A673 (cell line): Measurements from ENCODE around the gene INPP5A. TPM values are rescaled to one million over a fixed set of nuclear protein-coding genes. Genes with fewer than 3 reads are reported as not detected.

Source experiments
- BruUV-seq: library from RNA; stranded (reverse); fragments of 400-500 nt; replicated peaks from 2 replicates; lab custom pipeline; 2021; lab: Mats Ljungman, UMichigan
- CTCF ChIA-PET: fragments of 300-600 bp; sonication (Branson Sonifier 250); formaldehyde crosslinking; loops from one replicate; lab custom pipeline; 2022; ENCODE audit warnings: antibody characterized with exemption; lab: Charles Lee
- POLR2A ChIA-PET: fragments of 300-600 bp; sonication (Branson Sonifier 250); formaldehyde crosslinking; loops from one replicate; lab custom pipeline; 2022; ENCODE audit warnings: antibody characterized with exemption; ENCODE audit not compliant: low non-redundant PET; lab: Charles Lee
- DNase-seq: peaks from one replicate; pipeline ENCODE4 v3.0.0-alpha.2; 2015; ENCODE audit warnings: low spot score
- H3K27ac ChIP-seq: fragments of 200-600 bp; sonication (generic); 2 replicates; pipeline ENCODE4 v1.5.1; 2016; ENCODE audit warnings: mixed run types, low read depth, mild to moderate bottlenecking, mixed read lengths, antibody characterized with exemption, low read length; ENCODE audit not compliant: poor library complexity, severe bottlenecking
- H3K27me3 ChIP-seq: fragments of 200-600 bp; sonication (generic); replicated peaks from 2 replicates; pipeline ENCODE4 v1.6.1; 2017; ENCODE audit warnings: mixed run types, low read depth, mild to moderate bottlenecking, mixed read lengths, antibody characterized with exemption, low read length; ENCODE audit not compliant: insufficient read depth, poor library complexity
- H3K36me3 ChIP-seq: fragments of 200-600 bp; sonication (generic); 2 replicates; pipeline ENCODE4 v1.6.1; 2016; ENCODE audit warnings: mixed run types, mild to moderate bottlenecking, mixed read lengths, antibody characterized with exemption, low read length; ENCODE audit not compliant: insufficient read depth, poor library complexity, severe bottlenecking
- H3K4me1 ChIP-seq: fragments of 200-600 bp; sonication (generic); 2 replicates; pipeline ENCODE4 v1.6.1; 2017; ENCODE audit warnings: mixed run types, mild to moderate bottlenecking, mixed read lengths, antibody characterized with exemption, low read length; ENCODE audit not compliant: insufficient read depth, poor library complexity, severe bottlenecking
- H3K4me3 ChIP-seq: fragments of 200-600 bp; sonication (generic); 2 replicates; pipeline ENCODE4 v1.5.1; 2016; ENCODE audit warnings: low read depth, mixed run types, mild to moderate bottlenecking, mixed read lengths, low read length; ENCODE audit not compliant: poor library complexity, severe bottlenecking
- H3K9me3 ChIP-seq: fragments of 200-600 bp; sonication (generic); 2 replicates; pipeline ENCODE4 v1.6.1; 2016; ENCODE audit warnings: mixed run types, low read depth, mild to moderate bottlenecking, mixed read lengths, antibody characterized with exemption, low read length; ENCODE audit not compliant: poor library complexity, severe bottlenecking
- CTCF ChIP-seq: fragments of 300-800, 200-600 bp; sonication (generic); conservative IDR thresholded peaks from 2 replicates; pipeline ENCODE4 v1.5.1; 2017; ENCODE audit warnings: low read depth, mild to moderate bottlenecking, antibody characterized with exemption, low read length, moderate library complexity, mixed read lengths
- EZH2 ChIP-seq: fragments of 200-600 bp; sonication (generic); IDR thresholded peaks from 2 replicates; pipeline ENCODE4 v1.6.1; 2017; ENCODE audit warnings: borderline replicate concordance, low read depth, mild to moderate bottlenecking, mixed read lengths, antibody characterized with exemption, low read length; ENCODE audit not compliant: poor library complexity, severe bottlenecking
- intact Hi-C: fragments of 100-400 bp; cut with micrococcal nuclease; formaldehyde crosslinking; loops from one replicate; pipeline ENCODE4 v1.10.0; 2022; ENCODE audit not compliant: unreplicated experiment
- total RNA-seq: library from RNA; stranded (reverse); gene quantifications from 2 replicates; pipeline ENCODE4 v1.2.3, GENCODE V29; 2021

INPP5A gene
- total RNA-seq, 1 experiment from 2014 or later: 21.8 TPM

GRCh38 chr10:132630666-132631337 is 93.2 kb downstream of the INPP5A start:
- Histone ChIP-seq H3K4me1 (no peaks in the 10 kb centered on the region), H3K4me3 (no peak overlapping the region), H3K27me3 (no peaks in the 10 kb centered on the region), H3K27ac (no peak overlapping the region), H3K9me3 (no peaks in the 10 kb centered on the region), H3K36me3 (no peaks in the 10 kb centered on the region)
- CTCF ChIA-PET: no interaction called here
- no TSS peak for BruUV-seq
- intact Hi-C loops: no loop called here
- TF ChIP-seq CTCF: no peak
- no peak for TF ChIP-seq EZH2
- no peak for DNase-seq
- POLR2A ChIA-PET: no interaction called here

- Histone ChIP-seq H3K27ac (no peak overlapping the region), H3K27me3 (no peaks in the 10 kb centered on the region), H3K36me3 (no peaks in the 10 kb centered on the region), H3K4me1 (no peaks in the 10 kb centered on the region), H3K4me3 (no peak overlapping the region), H3K9me3 (no peaks in the 10 kb centered on the region)
- POLR2A ChIA-PET: no interaction called here
- DNase-seq: no peak
- CTCF ChIA-PET: no interaction called here
- TF ChIP-seq CTCF (no peak), EZH2 (no peak)
- intact Hi-C loops: no loop called here
- BruUV-seq: no TSS peak
Observed at GRCh38 chr10:132631338-132631735, 93.8 kb downstream of the INPP5A start.

- Histone ChIP-seq H3K27me3 (no peaks in the 10 kb centered on the region), H3K27ac (no peak overlapping the region), H3K4me3 (no peak overlapping the region), H3K4me1 (no peaks in the 10 kb centered on the region), H3K36me3 (no peaks in the 10 kb centered on the region), H3K9me3 (no peaks in the 10 kb centered on the region)
- intact Hi-C loops: no loop called here
- no peak for TF ChIP-seq CTCF
- no peak for TF ChIP-seq EZH2
- BruUV-seq: no TSS peak
- POLR2A ChIA-PET: no interaction called here
- CTCF ChIA-PET: no interaction called here
- no peak for DNase-seq
Observed at GRCh38 chr10:132632091-132632561, 94.5 kb downstream of the INPP5A start.
